ENCODE results near the gene CLDN5.
"Not testable (repeated sequence)": the region's sequence is repeated elsewhere in the genome, so short reads cannot be mapped to it uniquely, and the experiment has no call there.

CLDN5 gene

GRCh38 chr22:19550382-19550781 lies 26.2 kb upstream of the CLDN5 start:
- H3K9me2 ChIP-seq (replicated peaks; ENCODE audit: insufficient read depth, low read length) = no peaks in the 10 kb centered on the region
- H3K4me3 ChIP-seq (ENCODE audit: low read length) = no peak overlapping the region
- no peaks in the 10 kb centered on the region for H3K4me1 ChIP-seq (ENCODE audit: low read length)
- peaks cover 11% of the 10 kb centered on the region; the same call in 1 of the 2 replicates for H3K27me3 ChIP-seq (replicated peaks; ENCODE audit: insufficient read depth, low read length)
- no peaks in the 10 kb centered on the region for H3K36me3 ChIP-seq (replicated peaks; ENCODE audit: insufficient read depth, low read length)
- no peak overlapping the region for H3K4me2 ChIP-seq (ENCODE audit: low read depth, low read length)
- no peak overlapping the region for H2AFZ ChIP-seq (ENCODE audit: low read length)
- no peak overlapping the region for H3K9ac ChIP-seq (ENCODE audit: low read length)
- no peaks in the 10 kb centered on the region for H3F3A ChIP-seq (ENCODE audit: insufficient read depth, low read length)
- H3K27ac ChIP-seq (ENCODE audit: low read length) = no peak overlapping the region
- no peaks in the 10 kb centered on the region for H3K79me2 ChIP-seq (ENCODE audit: low read length)
- DNase-seq = no peak
- no peaks in the 10 kb centered on the region for H4K20me1 ChIP-seq (ENCODE audit: insufficient read depth, low read length)
- no peaks in the 10 kb centered on the region for H3K9me3 ChIP-seq (replicated peaks; ENCODE audit: insufficient read depth, low read length)
- TF ChIP-seq EZH2phosphoT487 (IDR thresholded peaks at IDR 0.05; ENCODE audit: low read length) = no peak
- TF ChIP-seq CTCF (IDR thresholded peaks at IDR 0.05; ENCODE audit: low read length) = no peak
- no peak for TF ChIP-seq EZH2 (optimal IDR thresholded peaks at IDR 0.05; ENCODE audit: low read depth, low read length)

- H3K27ac ChIP-seq (ENCODE audit: low read length) = no peak overlapping the region
- DNase-seq = no peak
- peaks cover 12% of the 10 kb centered on the region; the same call in 1 of the 2 replicates for H3K27me3 ChIP-seq (replicated peaks; ENCODE audit: insufficient read depth, low read length)
- H3K9ac ChIP-seq (ENCODE audit: low read length) = no peak overlapping the region
- no peaks in the 10 kb centered on the region for H3K36me3 ChIP-seq (replicated peaks; ENCODE audit: insufficient read depth, low read length)
- TF ChIP-seq EZH2phosphoT487 (IDR thresholded peaks at IDR 0.05; ENCODE audit: low read length) = no peak
- TF ChIP-seq EZH2 (optimal IDR thresholded peaks at IDR 0.05; ENCODE audit: low read depth, low read length) = no peak
- no peak for TF ChIP-seq CTCF (IDR thresholded peaks at IDR 0.05; ENCODE audit: low read length)
- no peak overlapping the region for H3K4me2 ChIP-seq (ENCODE audit: low read depth, low read length)
- H4K20me1 ChIP-seq (ENCODE audit: insufficient read depth, low read length) = no peaks in the 10 kb centered on the region
- H3K9me2 ChIP-seq (replicated peaks; ENCODE audit: insufficient read depth, low read length) = no peaks in the 10 kb centered on the region
- H3F3A ChIP-seq (ENCODE audit: insufficient read depth, low read length) = no peaks in the 10 kb centered on the region
- no peaks in the 10 kb centered on the region for H3K9me3 ChIP-seq (replicated peaks; ENCODE audit: insufficient read depth, low read length)
- H3K4me3 ChIP-seq (ENCODE audit: low read length) = no peak overlapping the region
- no peaks in the 10 kb centered on the region for H3K79me2 ChIP-seq (ENCODE audit: low read length)
- H2AFZ ChIP-seq (ENCODE audit: low read length) = no peak overlapping the region
- H3K4me1 ChIP-seq (ENCODE audit: low read length) = no peaks in the 10 kb centered on the region
Measured at GRCh38 chr22:19549428-19549827, 25.2 kb upstream of the CLDN5 start.

GRCh38 chr22:19548964-19549363 lies 24.8 kb upstream of the CLDN5 start:
- no peaks in the 10 kb centered on the region for H3F3A ChIP-seq (ENCODE audit: insufficient read depth, low read length)
- H2AFZ ChIP-seq (ENCODE audit: low read length) = no peak overlapping the region
- no peaks in the 10 kb centered on the region for H3K9me2 ChIP-seq (replicated peaks; ENCODE audit: insufficient read depth, low read length)
- H3K4me3 ChIP-seq (ENCODE audit: low read length) = no peak overlapping the region
- H3K4me2 ChIP-seq (ENCODE audit: low read depth, low read length) = no peak overlapping the region
- H3K36me3 ChIP-seq (replicated peaks; ENCODE audit: insufficient read depth, low read length) = no peaks in the 10 kb centered on the region
- H3K9ac ChIP-seq (ENCODE audit: low read length) = no peak overlapping the region
- no peak for DNase-seq
- TF ChIP-seq CTCF (IDR thresholded peaks at IDR 0.05; ENCODE audit: low read length) = no peak
- no peak for TF ChIP-seq EZH2phosphoT487 (IDR thresholded peaks at IDR 0.05; ENCODE audit: low read length)
- TF ChIP-seq EZH2 (optimal IDR thresholded peaks at IDR 0.05; ENCODE audit: low read depth, low read length) = no peak
- H4K20me1 ChIP-seq (ENCODE audit: insufficient read depth, low read length) = no peaks in the 10 kb centered on the region
- H3K9me3 ChIP-seq (replicated peaks; ENCODE audit: insufficient read depth, low read length) = no peaks in the 10 kb centered on the region
- H3K79me2 ChIP-seq (ENCODE audit: low read length) = no peaks in the 10 kb centered on the region
- H3K27me3 ChIP-seq (replicated peaks; ENCODE audit: insufficient read depth, low read length) = peaks cover 12% of the 10 kb centered on the region; the same call in 1 of the 2 replicates
- no peak overlapping the region for H3K27ac ChIP-seq (ENCODE audit: low read length)
- no peaks in the 10 kb centered on the region for H3K4me1 ChIP-seq (ENCODE audit: low read length)

- not testable (repeated sequence) for H3K36me3 ChIP-seq (replicated peaks; ENCODE audit: insufficient read depth, low read length); H3K27ac ChIP-seq (ENCODE audit: low read length); H3K79me2 ChIP-seq (ENCODE audit: low read length); H4K20me1 ChIP-seq (ENCODE audit: insufficient read depth, low read length); H3K9me3 ChIP-seq (replicated peaks; ENCODE audit: insufficient read depth, low read length); H3K9me2 ChIP-seq (replicated peaks; ENCODE audit: insufficient read depth, low read length); H3F3A ChIP-seq (ENCODE audit: insufficient read depth, low read length); DNase-seq; H2AFZ ChIP-seq (ENCODE audit: low read length); H3K4me3 ChIP-seq (ENCODE audit: low read length); H3K4me1 ChIP-seq (ENCODE audit: low read length); H3K4me2 ChIP-seq (ENCODE audit: low read depth, low read length); H3K9ac ChIP-seq (ENCODE audit: low read length)
- H3K27me3 ChIP-seq (replicated peaks; ENCODE audit: insufficient read depth, low read length) = peaks cover 12% of the 10 kb centered on the region; the same call in 1 of the 2 replicates
Measured at GRCh38 chr22:19548427-19548826, 24.2 kb upstream of the CLDN5 start.
